Endothelial cell (in vitro differentiated cells): ENCODE results near the gene ULBP1. TPM values are rescaled to one million over a fixed set of nuclear protein-coding genes. Genes with fewer than 3 reads are reported as not detected.
"Not testable (repeated sequence)": the region's sequence is repeated elsewhere in the genome, so short reads cannot be mapped to it uniquely, and the experiment has no call there.

Source experiments
- DNase-seq: peaks from one replicate; pipeline ENCODE4 v3.0.0; 2021; ENCODE audit warnings: low spot score
- H3K27ac Mint-ChIP-seq: one replicate; pipeline ENCODE4 v1.8.0; 2021; ENCODE audit warnings: mixed read lengths, inconsistent platforms; ENCODE audit not compliant: unreplicated experiment
- H3K27me3 Mint-ChIP-seq: one replicate; pipeline ENCODE4 v1.8.0; 2021; ENCODE audit warnings: mild to moderate bottlenecking, moderate library complexity, mixed read lengths, inconsistent platforms; ENCODE audit not compliant: unreplicated experiment
- H3K36me3 Mint-ChIP-seq: one replicate; pipeline ENCODE4 v1.8.0; 2021; ENCODE audit warnings: mild to moderate bottlenecking, low read depth, mixed read lengths, inconsistent platforms; ENCODE audit not compliant: unreplicated experiment
- H3K4me1 Mint-ChIP-seq: one replicate; pipeline ENCODE4 v1.8.0; 2021; ENCODE audit warnings: mild to moderate bottlenecking, mixed read lengths, inconsistent platforms; ENCODE audit not compliant: unreplicated experiment
- H3K4me3 Mint-ChIP-seq: one replicate; pipeline ENCODE4 v1.8.0; 2021; ENCODE audit warnings: mild to moderate bottlenecking, mixed read lengths, inconsistent platforms; ENCODE audit not compliant: unreplicated experiment
- H3K9me3 Mint-ChIP-seq: one replicate; pipeline ENCODE4 v1.8.0; 2021; ENCODE audit warnings: mixed read lengths, inconsistent platforms; ENCODE audit not compliant: unreplicated experiment
- CTCF ChIP-seq: fragments of 200-600 bp; sonication (generic); IDR thresholded peaks from one replicate; pipeline ENCODE4 v1.5.0; 2021; ENCODE audit warnings: antibody characterized with exemption; ENCODE audit not compliant: unreplicated experiment
- total RNA-seq: library from RNA; stranded (reverse); fragmentation: NEBNext Ultra II Directional; extraction: Animal tissue kit (Norgen Biotek cat#: 25700); gene quantifications from one replicate; pipeline ENCODE4 v1.2.1, GENCODE V29; 2021; ENCODE audit not compliant: unreplicated experiment

ULBP1 gene
- total RNA-seq, 1 donor from 2014 or later, result 24.8 TPM

DNA sequence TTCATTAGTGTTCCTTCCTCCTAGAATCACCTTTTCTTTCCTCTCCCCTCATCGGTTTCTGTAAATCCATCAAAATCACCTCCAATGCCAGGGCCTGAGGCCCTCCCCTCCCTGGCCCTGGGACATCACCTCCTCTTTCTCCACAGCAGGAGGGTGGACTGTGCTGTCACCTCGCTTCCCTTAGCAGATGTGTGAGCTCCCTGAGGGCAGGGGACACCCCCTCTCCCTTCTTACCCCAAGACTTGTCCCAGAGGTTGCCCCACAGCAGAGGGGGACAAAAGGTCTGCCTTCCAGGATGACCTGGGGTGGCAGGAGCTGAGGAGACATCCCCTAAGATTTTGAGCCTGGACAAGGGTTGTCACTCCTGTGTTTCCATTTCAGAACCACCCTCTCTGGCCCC lies 5.9 kb downstream of the ULBP1 start:
- no peak for TF ChIP-seq CTCF
- Mint-ChIP-seq H3K27me3 (peaks cover 23% of the 10 kb centered on the region), H3K27ac (no peak overlapping the region), H3K4me3 (no peak overlapping the region), H3K9me3 (no peaks in the 10 kb centered on the region), H3K4me1 (peaks cover 13% of the 10 kb centered on the region), H3K36me3 (peaks cover 50% of the 10 kb centered on the region)
- DNase-seq, result no peak

DNA sequence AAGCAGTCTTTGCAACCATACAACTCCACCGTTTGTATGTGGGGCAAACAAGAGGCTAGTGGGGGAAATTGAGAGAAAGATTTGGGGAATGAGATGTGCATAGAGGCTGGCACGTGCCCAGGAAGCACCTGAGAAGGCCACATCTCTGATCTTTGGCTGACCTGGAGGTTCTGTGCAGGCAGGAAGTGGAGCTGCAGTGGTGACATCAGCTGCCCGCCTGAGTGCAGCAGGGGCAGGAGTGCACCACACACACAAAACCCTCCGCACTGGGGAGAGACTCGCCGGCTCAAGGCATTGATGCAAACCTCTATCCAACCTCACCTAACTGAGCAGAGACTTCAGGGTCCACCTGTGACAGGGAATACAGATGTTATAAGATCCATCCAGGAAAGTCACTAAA lies 10.7 kb downstream of the ULBP1 start:
- H3K27ac Mint-ChIP-seq, H3K27me3 Mint-ChIP-seq, H3K4me1 Mint-ChIP-seq, H3K9me3 Mint-ChIP-seq, DNase-seq, H3K4me3 Mint-ChIP-seq: not testable (repeated sequence)
- peaks cover 31% of the 10 kb centered on the region for H3K36me3 Mint-ChIP-seq

DNA sequence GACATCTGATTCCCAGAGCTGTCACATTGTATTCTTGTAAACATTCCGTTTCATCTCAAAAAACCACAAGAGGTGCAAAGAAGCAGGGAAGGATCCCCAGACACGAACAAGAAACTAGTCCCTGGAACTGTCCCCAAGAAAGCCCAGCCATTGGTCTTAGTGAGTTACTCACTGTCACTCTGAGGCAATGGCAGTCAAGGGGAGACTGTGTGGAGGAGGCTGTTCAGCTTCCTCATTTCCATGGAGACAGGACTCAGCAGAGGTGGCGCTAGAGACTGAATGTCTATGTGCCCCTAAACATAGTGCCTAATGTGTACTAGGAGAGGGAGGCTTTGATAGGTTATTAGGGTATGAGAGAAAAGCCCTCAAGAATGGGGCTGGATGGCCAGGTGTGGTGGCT lies 11.1 kb downstream of the ULBP1 start:
- no peak for DNase-seq
- Mint-ChIP-seq H3K27ac (no peak overlapping the region), H3K9me3 (no peaks in the 10 kb centered on the region), H3K36me3 (peaks cover 27% of the 10 kb centered on the region), H3K4me1 (no peaks in the 10 kb centered on the region), H3K27me3 (peaks cover 8% of the 10 kb centered on the region), H3K4me3 (no peak overlapping the region)
- TF ChIP-seq CTCF, result no peak

GRCh38 chr6:149975400-149975799 lies 11.7 kb downstream of the ULBP1 start:
- Mint-ChIP-seq H3K4me3 (no peak overlapping the region), H3K9me3 (no peaks in the 10 kb centered on the region), H3K27me3 (peaks cover 8% of the 10 kb centered on the region), H3K36me3 (peaks cover 21% of the 10 kb centered on the region), H3K27ac (no peak overlapping the region), H3K4me1 (no peaks in the 10 kb centered on the region)
- no peak for TF ChIP-seq CTCF
- no peak for DNase-seq

GRCh38 chr6:149977221-149977620 lies 13.5 kb downstream of the ULBP1 start:
- no peaks in the 10 kb centered on the region for H3K4me1 Mint-ChIP-seq
- TF ChIP-seq CTCF, result no peak
- H3K9me3 Mint-ChIP-seq, result no peaks in the 10 kb centered on the region
- no peak for DNase-seq
- H3K36me3 Mint-ChIP-seq, result peaks cover 15% of the 10 kb centered on the region
- no peak overlapping the region for H3K27ac Mint-ChIP-seq
- no peak overlapping the region for H3K4me3 Mint-ChIP-seq
- peaks cover 5% of the 10 kb centered on the region for H3K27me3 Mint-ChIP-seq

DNA sequence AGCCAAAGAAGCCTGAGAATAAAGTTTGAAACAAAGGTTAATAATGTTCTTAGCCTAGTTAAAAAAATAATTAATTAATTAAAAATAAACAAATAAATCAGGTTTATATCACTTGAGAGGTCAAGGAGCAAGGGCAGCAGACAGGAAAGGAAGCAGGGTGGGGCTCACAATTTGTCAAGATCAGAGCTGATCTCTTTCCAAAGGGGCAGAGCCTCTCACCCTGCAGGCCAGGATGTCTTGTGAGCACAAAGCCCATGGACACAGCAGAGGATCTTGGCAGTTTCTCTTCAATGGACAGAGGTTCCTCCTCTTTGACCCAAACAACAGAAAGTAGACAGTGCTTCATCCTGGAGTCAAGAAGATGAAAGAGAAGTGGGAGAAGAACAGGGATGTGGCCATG lies 14.9 kb downstream of the ULBP1 start:
- TF ChIP-seq CTCF, result no peak
- H3K27me3 Mint-ChIP-seq, result peaks cover 5% of the 10 kb centered on the region

More for the DNA sequence above, 14.9 kb downstream of the ULBP1 start:
- Mint-ChIP-seq H3K27ac (no peak overlapping the region), H3K4me1 (peaks cover 5% of the 10 kb centered on the region), H3K9me3 (no peaks in the 10 kb centered on the region), H3K4me3 (no peak overlapping the region), H3K36me3 (peaks cover 5% of the 10 kb centered on the region)
- no peak for DNase-seq
